Measurements from ENCODE around the gene HSPA14. TPM values are rescaled to one million over a fixed set of nuclear protein-coding genes. Genes with fewer than 3 reads are reported as not detected.

The HSPA14 gene
- total and polyA plus RNA-seq, 2 donors: 10.1 to 16.6 TPM

GRCh38 chr10:14821635-14822375, 16.3 kb upstream of the HSPA14 start:
- DNase-seq (ENCODE audit: extremely low spot score): no peak
- 85% methylated on average over 6 of the region's 6 CpGs for WGBS
- Histone ChIP-seq H3K27ac (ENCODE audit: low read depth) (no peak overlapping the region), H3K36me3 (ENCODE audit: insufficient read depth) (no peaks in the 10 kb centered on the region), H3K4me1 (ENCODE audit: insufficient read depth) (no peaks in the 10 kb centered on the region), H3K4me3 (ENCODE audit: low read depth, low read length) (no peak overlapping the region)

- H3K4me1 ChIP-seq (ENCODE audit: insufficient read depth): no peaks in the 10 kb centered on the region
- DNase-seq (ENCODE audit: extremely low spot score): no peak
- WGBS: 32% methylated on average over 3 of the region's 3 CpGs
- H3K36me3 ChIP-seq (ENCODE audit: insufficient read depth): no peaks in the 10 kb centered on the region
- H3K4me3 ChIP-seq (ENCODE audit: low read depth, low read length): no peak overlapping the region
- no peak overlapping the region for H3K27ac ChIP-seq (ENCODE audit: low read depth)
These were observed 15.0 kb upstream of the HSPA14 start for GRCh38 chr10:14822879-14823755.

GRCh38 chr10:14823966-14824365, 14.1 kb upstream of the HSPA14 start:
- DNase-seq (ENCODE audit: extremely low spot score): no peak

GRCh38 chr10:14826076-14826829, 11.9 kb upstream of the HSPA14 start:
- 61% methylated on average over 1 of the region's 1 CpG for WGBS
- Histone ChIP-seq H3K4me1 (ENCODE audit: insufficient read depth) (no peaks in the 10 kb centered on the region), H3K36me3 (ENCODE audit: insufficient read depth) (no peaks in the 10 kb centered on the region), H3K4me3 (ENCODE audit: low read depth, low read length) (no peak overlapping the region), H3K27ac (ENCODE audit: low read depth) (no peak overlapping the region)
- no peak for DNase-seq (ENCODE audit: extremely low spot score)

More at GRCh38 chr10:14823966-14824365, 14.1 kb upstream of the HSPA14 start:
- Histone ChIP-seq H3K36me3 (ENCODE audit: insufficient read depth) (no peaks in the 10 kb centered on the region), H3K4me1 (ENCODE audit: insufficient read depth) (no peaks in the 10 kb centered on the region), H3K27ac (ENCODE audit: low read depth) (no peak overlapping the region), H3K4me3 (ENCODE audit: low read depth, low read length) (no peak overlapping the region)
- WGBS: 92% methylated on average over 3 of the region's 3 CpGs

GRCh38 chr10:14833106-14833505, 5.0 kb upstream of the HSPA14 start:
- no peaks in the 10 kb centered on the region for H3K36me3 ChIP-seq (ENCODE audit: insufficient read depth)
- no peak overlapping the region for H3K4me3 ChIP-seq (ENCODE audit: low read depth, low read length)
- no peak overlapping the region for H3K27ac ChIP-seq (ENCODE audit: low read depth)
- 74% methylated on average over 3 of the region's 3 CpGs for WGBS
- DNase-seq (ENCODE audit: extremely low spot score): no peak
- H3K4me1 ChIP-seq (ENCODE audit: insufficient read depth): no peaks in the 10 kb centered on the region

- H3K4me3 ChIP-seq (ENCODE audit: low read depth, low read length): no peak overlapping the region
- DNase-seq (ENCODE audit: extremely low spot score): no peak
- H3K27ac ChIP-seq (ENCODE audit: low read depth): no peak overlapping the region
- no peaks in the 10 kb centered on the region for H3K36me3 ChIP-seq (ENCODE audit: insufficient read depth)
- WGBS: 91% methylated on average over 2 of the region's 2 CpGs
- no peaks in the 10 kb centered on the region for H3K4me1 ChIP-seq (ENCODE audit: insufficient read depth)
These were observed 1.9 kb upstream of the HSPA14 start for GRCh38 chr10:14836208-14836607.

GRCh38 chr10:14837003-14837756, 926 bp upstream of the HSPA14 start:
- 16% methylated on average over 14 of the region's 14 CpGs for WGBS
- Histone ChIP-seq H3K27ac (ENCODE audit: low read depth) (peak overlapping the region; percentile 97), H3K4me1 (ENCODE audit: insufficient read depth) (no peaks in the 10 kb centered on the region), H3K36me3 (ENCODE audit: insufficient read depth) (no peaks in the 10 kb centered on the region), H3K4me3 (ENCODE audit: low read depth, low read length) (peak overlapping the region; percentile 53)
- peak; percentile 26 for DNase-seq (ENCODE audit: extremely low spot score)

GRCh38 chr10:14838582-14839304, 637 bp downstream of the HSPA14 start:
- Histone ChIP-seq H3K36me3 (ENCODE audit: insufficient read depth) (peaks cover 2% of the 10 kb centered on the region), H3K4me3 (ENCODE audit: low read depth, low read length) (peak overlapping the region; percentile 89), H3K27ac (ENCODE audit: low read depth) (peak overlapping the region; percentile 84), H3K4me1 (ENCODE audit: insufficient read depth) (no peaks in the 10 kb centered on the region)
- no peak for DNase-seq (ENCODE audit: extremely low spot score)
- under 1% methylated on average over 60 of the region's 60 CpGs for WGBS

GRCh38 chr10:14839305-14839695, 1.2 kb downstream of the HSPA14 start:
- no peak overlapping the region for H3K27ac ChIP-seq (ENCODE audit: low read depth)
- 12% methylated on average over 14 of the region's 14 CpGs for WGBS
- DNase-seq (ENCODE audit: extremely low spot score): no peak
- no peaks in the 10 kb centered on the region for H3K4me1 ChIP-seq (ENCODE audit: insufficient read depth)
- H3K4me3 ChIP-seq (ENCODE audit: low read depth, low read length): peak overlapping the region; percentile 89
- peaks cover 3% of the 10 kb centered on the region for H3K36me3 ChIP-seq (ENCODE audit: insufficient read depth)

GRCh38 chr10:14840178-14840577, 2.1 kb downstream of the HSPA14 start:
- peaks cover 4% of the 10 kb centered on the region for H3K36me3 ChIP-seq (ENCODE audit: insufficient read depth)
- 92% methylated on average over 2 of the region's 2 CpGs for WGBS

GRCh38 chr10:14843327-14843988, 5.4 kb downstream of the HSPA14 start:
- DNase-seq (ENCODE audit: extremely low spot score): no peak
- 92% methylated on average over 15 of the region's 15 CpGs for WGBS
- Histone ChIP-seq H3K27ac (ENCODE audit: low read depth) (no peak overlapping the region), H3K4me1 (ENCODE audit: insufficient read depth) (no peaks in the 10 kb centered on the region), H3K4me3 (ENCODE audit: low read depth, low read length) (no peak overlapping the region), H3K36me3 (ENCODE audit: insufficient read depth) (peaks cover 4% of the 10 kb centered on the region)

More at GRCh38 chr10:14840178-14840577, 2.1 kb downstream of the HSPA14 start:
- Histone ChIP-seq H3K4me1 (ENCODE audit: insufficient read depth) (no peaks in the 10 kb centered on the region), H3K4me3 (ENCODE audit: low read depth, low read length) (no peak overlapping the region), H3K27ac (ENCODE audit: low read depth) (no peak overlapping the region)
- DNase-seq (ENCODE audit: extremely low spot score): no peak

GRCh38 chr10:14844948-14845347, 6.8 kb downstream of the HSPA14 start:
- H3K36me3 ChIP-seq (ENCODE audit: insufficient read depth): peaks cover 7% of the 10 kb centered on the region
- H3K4me1 ChIP-seq (ENCODE audit: insufficient read depth): no peaks in the 10 kb centered on the region
- no peak for DNase-seq (ENCODE audit: extremely low spot score)
- 61% methylated on average over 2 of the region's 2 CpGs for whole genome bisulfite sequencing
- no peak overlapping the region for H3K4me3 ChIP-seq (ENCODE audit: low read depth, low read length)
- no peak overlapping the region for H3K27ac ChIP-seq (ENCODE audit: low read depth)

All from urinary bladder (tissue), 4 donors.